Trophoblast cell (in vitro differentiated cells and primary cell): ENCODE measurements around the gene KIAA1328.

Experiments
- DNase-seq, 2 donors: peaks; one replicate each; pipeline ENCODE4 v3.0.0-alpha.2; 2016
- H2AFZ ChIP-seq: 2 replicates; pipeline ENCODE4 v1.6.1; 2013; ENCODE audit warnings: low read length, moderate library complexity, mild to moderate bottlenecking; ENCODE audit not compliant: insufficient read depth, poor library complexity
- H2AK5ac ChIP-seq: 2 replicates; pipeline ENCODE4 v1.6.1; 2013; ENCODE audit warnings: mild to moderate bottlenecking, low read length
- H2BK120ac ChIP-seq: 2 replicates; pipeline ENCODE4 v1.6.1; 2013; ENCODE audit warnings: low read length, mild to moderate bottlenecking, moderate library complexity; ENCODE audit not compliant: insufficient read depth, poor library complexity
- H2BK12ac ChIP-seq: 2 replicates; pipeline ENCODE4 v1.6.1; 2013; ENCODE audit warnings: mild to moderate bottlenecking, low read length, moderate library complexity
- H2BK5ac ChIP-seq: 2 replicates; pipeline ENCODE4 v1.6.1; 2013; ENCODE audit warnings: low read length, low read depth, moderate library complexity, mild to moderate bottlenecking; ENCODE audit not compliant: poor library complexity
- H3K14ac ChIP-seq: 2 replicates; pipeline ENCODE4 v1.6.1; 2013; ENCODE audit warnings: mild to moderate bottlenecking, low read length
- H3K18ac ChIP-seq: 2 replicates; pipeline ENCODE4 v1.6.1; 2013; ENCODE audit warnings: mild to moderate bottlenecking, low read length
- H3K23ac ChIP-seq: 2 replicates; pipeline ENCODE4 v1.6.1; 2013; ENCODE audit warnings: low read length
- H3K27ac ChIP-seq: 2 replicates; pipeline ENCODE4 v1.5.1; 2013; ENCODE audit warnings: low read depth, mild to moderate bottlenecking, inconsistent platforms, low read length, moderate library complexity
- H3K27me3 ChIP-seq: 2 replicates; pipeline ENCODE4 v1.6.1; 2013; ENCODE audit warnings: inconsistent platforms, mild to moderate bottlenecking, low read length, moderate library complexity; ENCODE audit not compliant: insufficient read depth
- H3K36me3 ChIP-seq, 2 experiments: 1 replicate in 1 of 2; 2 replicates in 1 of 2; pipeline ENCODE4 v1.6.1; 2013; ENCODE audit warnings: low read length in 2 of 2, mild to moderate bottlenecking in 2 of 2, moderate library complexity in 1 of 2; ENCODE audit not compliant: insufficient read depth in 2 of 2, control insufficient read depth in 1 of 2
- H3K4ac ChIP-seq: 2 replicates; pipeline ENCODE4 v1.6.1; 2013; ENCODE audit warnings: low read depth, mild to moderate bottlenecking, low read length, moderate library complexity
- H3K4me1 ChIP-seq, 2 experiments: 1 replicate in 1 of 2; 2 replicates in 1 of 2; pipeline ENCODE4 v1.6.1; 2013; ENCODE audit warnings: low read length in 2 of 2, mild to moderate bottlenecking in 2 of 2, moderate library complexity in 1 of 2; ENCODE audit not compliant: insufficient read depth in 2 of 2, control insufficient read depth in 1 of 2
- H3K4me2 ChIP-seq: 2 replicates; pipeline ENCODE4 v1.6.1; 2013; ENCODE audit warnings: inconsistent platforms, mild to moderate bottlenecking, low read length, moderate library complexity
- H3K4me3 ChIP-seq: 2 replicates; pipeline ENCODE4 v1.5.1; 2013; ENCODE audit warnings: mild to moderate bottlenecking, low read depth, low read length, inconsistent platforms
- H3K79me1 ChIP-seq: one replicate; pipeline ENCODE4 v1.6.1; 2013; ENCODE audit warnings: low read length
- H3K79me2 ChIP-seq: 2 replicates; pipeline ENCODE4 v1.6.1; 2013; ENCODE audit warnings: low read length, mild to moderate bottlenecking; ENCODE audit not compliant: control insufficient read depth, insufficient read depth, poor library complexity
- H3K9ac ChIP-seq: 2 replicates; pipeline ENCODE4 v1.6.1; 2013; ENCODE audit warnings: mild to moderate bottlenecking, low read length
- H3K9me3 ChIP-seq: 2 replicates; pipeline ENCODE4 v1.6.1; 2013; ENCODE audit warnings: low read depth, mild to moderate bottlenecking, control low read depth, inconsistent platforms, low read length; ENCODE audit not compliant: insufficient read depth
- H4K12ac ChIP-seq: 2 replicates; pipeline ENCODE4 v1.6.1; 2013; ENCODE audit warnings: low read depth, mild to moderate bottlenecking, low read length, moderate library complexity
- H4K8ac ChIP-seq: 2 replicates; pipeline ENCODE4 v1.6.1; 2013; ENCODE audit warnings: low read depth, mild to moderate bottlenecking, low read length, moderate library complexity
- H4K91ac ChIP-seq: one replicate; pipeline ENCODE4 v1.6.1; 2013; ENCODE audit warnings: low read depth, mild to moderate bottlenecking, low read length, moderate library complexity
- WGBS: extraction: QIAGEN DNeasy Blood & Tissue Kit; methylation state at CpG from one replicate; pipeline ENCODE4 v1.1.7; 2013; ENCODE audit warnings: missing lambda C conversion rate; ENCODE audit not compliant: insufficient read length, insufficient coverage; ENCODE audit errors: extremely low coverage; 5-methylcytosine and 5-hydroxymethylcytosine counted together

The KIAA1328 gene

DNA sequence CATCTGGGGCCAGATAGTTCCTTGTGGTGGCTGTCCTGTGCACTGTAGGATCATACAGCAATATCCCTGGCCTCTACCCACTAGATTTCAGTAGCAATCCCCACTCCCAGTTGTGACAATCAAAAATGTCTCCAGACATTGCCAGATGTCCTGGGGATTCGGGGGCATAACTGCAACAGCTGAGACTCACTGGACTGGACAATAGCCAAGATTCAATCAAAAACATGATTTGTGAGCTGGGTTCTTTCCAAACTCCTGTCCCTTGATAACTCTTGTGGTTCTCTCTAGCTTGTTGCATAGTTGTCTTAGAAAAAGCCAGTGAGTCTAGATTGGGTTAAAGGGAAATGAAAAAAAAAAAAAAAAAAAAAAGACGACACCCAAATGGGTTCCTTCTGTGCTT is 443.3 kb downstream of the KIAA1328 start:
- no peak overlapping the region for H3K18ac ChIP-seq
- WGBS, result no CpG with 5 or more reads among the region's 2 CpGs
- H3K36me3 ChIP-seq, result no peaks in the 10 kb centered on the region
- H3K4me1 ChIP-seq, result no peaks in the 10 kb centered on the region
- no peak overlapping the region for H2BK12ac ChIP-seq
- H2BK5ac ChIP-seq, result no peak overlapping the region
- H4K91ac ChIP-seq, result no peak overlapping the region
- H2BK120ac ChIP-seq, result no peak overlapping the region
- no peak overlapping the region for H3K4me3 ChIP-seq
- H3K9me3 ChIP-seq, result peaks cover 9% of the 10 kb centered on the region
- H3K9ac ChIP-seq, result no peak overlapping the region
- H3K14ac ChIP-seq, result no peak overlapping the region
- H4K8ac ChIP-seq, result no peak overlapping the region
- no peak overlapping the region for H3K27ac ChIP-seq
- no peak overlapping the region for H2AFZ ChIP-seq
- no peak overlapping the region for H2AK5ac ChIP-seq
- H3K4ac ChIP-seq, result no peak overlapping the region
- H3K79me1 ChIP-seq, result no peaks in the 10 kb centered on the region
- H3K23ac ChIP-seq, result no peak overlapping the region
- H3K4me2 ChIP-seq, result no peak overlapping the region
- DNase-seq, result no peak
- no peak overlapping the region for H4K12ac ChIP-seq
- H3K27me3 ChIP-seq, result no peaks in the 10 kb centered on the region
- no peaks in the 10 kb centered on the region for H3K79me2 ChIP-seq

DNA sequence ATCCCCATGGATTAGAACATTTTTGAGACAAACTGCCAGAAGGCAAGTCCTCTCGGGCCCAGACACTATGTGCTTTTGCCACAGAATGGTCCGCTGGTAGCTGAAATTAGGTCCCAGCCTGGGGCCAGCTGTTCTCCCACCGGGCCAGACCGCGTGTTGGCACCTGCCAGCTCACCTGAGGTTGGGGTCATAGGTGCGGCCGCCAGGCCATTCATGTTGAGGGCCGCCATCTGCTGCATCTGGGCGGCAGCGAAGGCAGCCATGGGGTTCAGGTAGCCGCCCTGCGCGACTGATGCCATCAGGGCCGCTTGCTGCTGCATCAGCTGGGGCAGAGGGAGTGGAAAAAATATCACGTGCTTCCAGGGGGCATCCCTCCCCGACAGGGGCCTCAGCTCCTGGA is 443.9 kb downstream of the KIAA1328 start:
- no peak overlapping the region for H3K4me2 ChIP-seq
- no peaks in the 10 kb centered on the region for H3K4me1 ChIP-seq
- no peak overlapping the region for H2AFZ ChIP-seq
- no peak overlapping the region for H3K18ac ChIP-seq
- no peak overlapping the region for H4K12ac ChIP-seq
- H3K79me2 ChIP-seq, result no peaks in the 10 kb centered on the region
- no peak overlapping the region for H3K4ac ChIP-seq
- DNase-seq, result no peak
- no peaks in the 10 kb centered on the region for H3K36me3 ChIP-seq
- H3K79me1 ChIP-seq, result no peaks in the 10 kb centered on the region
- H4K91ac ChIP-seq, result no peak overlapping the region
- no peak overlapping the region for H3K4me3 ChIP-seq
- peaks cover 9% of the 10 kb centered on the region for H3K9me3 ChIP-seq
- no peak overlapping the region for H2BK12ac ChIP-seq
- no peak overlapping the region for H3K27ac ChIP-seq
- no peak overlapping the region for H3K14ac ChIP-seq
- WGBS, result no CpG with 5 or more reads among the region's 16 CpGs
- H3K9ac ChIP-seq, result no peak overlapping the region
- no peak overlapping the region for H4K8ac ChIP-seq
- no peaks in the 10 kb centered on the region for H3K27me3 ChIP-seq
- H3K23ac ChIP-seq, result no peak overlapping the region
- no peak overlapping the region for H2BK120ac ChIP-seq
- no peak overlapping the region for H2AK5ac ChIP-seq
- H2BK5ac ChIP-seq, result no peak overlapping the region

DNA sequence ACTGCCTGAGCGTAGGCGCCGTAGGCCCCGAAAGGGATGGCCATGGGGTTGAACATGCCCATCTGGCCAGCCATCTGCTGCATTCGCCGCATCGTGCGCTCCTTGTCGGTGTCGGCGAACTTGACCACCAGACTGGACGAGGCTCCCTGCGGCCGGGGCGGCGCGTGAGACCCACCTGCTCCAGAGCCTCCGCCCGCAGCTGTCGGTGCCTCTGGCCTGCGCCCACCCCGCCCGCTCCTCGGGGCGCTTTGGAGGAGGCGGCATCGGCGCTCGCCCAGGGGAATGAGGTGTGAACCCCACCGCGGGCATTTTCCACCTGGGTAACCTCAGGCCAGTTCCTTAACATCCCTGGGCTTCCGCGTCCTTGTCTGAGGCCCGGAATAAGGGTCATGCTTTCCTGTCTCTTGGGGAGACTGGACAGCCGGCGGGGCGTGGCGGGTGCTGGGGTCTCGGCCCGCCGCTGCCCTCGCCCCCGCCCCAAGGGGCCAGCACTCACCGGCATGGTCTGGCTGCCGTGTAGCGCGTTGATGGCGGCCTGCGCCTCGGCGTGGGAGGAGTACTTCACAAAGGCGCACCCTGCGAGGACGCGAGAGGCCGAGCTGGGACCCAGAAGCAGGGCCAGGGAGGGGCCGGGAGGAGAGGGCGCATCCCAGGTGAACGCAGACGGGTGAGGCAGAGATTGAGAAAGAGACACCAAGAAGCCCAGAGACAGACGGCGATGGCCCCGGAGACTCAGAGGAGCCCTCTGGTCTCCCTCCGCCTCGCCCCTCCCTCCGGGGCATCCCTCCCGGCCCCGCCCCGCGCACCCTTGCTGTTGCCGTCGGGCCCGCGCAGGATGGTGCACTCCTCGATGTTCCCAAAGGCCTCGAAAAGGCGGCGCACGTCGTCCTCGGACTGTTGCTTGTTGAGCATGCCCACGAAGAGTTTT is 445.6 kb downstream of the KIAA1328 start:
- no peak overlapping the region for H3K4ac ChIP-seq
- H3K9me3 ChIP-seq, result peaks cover 9% of the 10 kb centered on the region
- no peaks in the 10 kb centered on the region for H3K79me1 ChIP-seq
- H4K8ac ChIP-seq, result no peak overlapping the region
- no peak for DNase-seq
- H2AK5ac ChIP-seq, result no peak overlapping the region
- H2BK120ac ChIP-seq, result no peak overlapping the region
- no peak overlapping the region for H3K9ac ChIP-seq
- H3K23ac ChIP-seq, result no peak overlapping the region
- WGBS, result no CpG with 5 or more reads among the region's 82 CpGs
- no peak overlapping the region for H3K4me3 ChIP-seq
- no peak overlapping the region for H3K18ac ChIP-seq
- H2AFZ ChIP-seq, result no peak overlapping the region
- no peaks in the 10 kb centered on the region for H3K79me2 ChIP-seq
- no peak overlapping the region for H4K12ac ChIP-seq
- no peaks in the 10 kb centered on the region for H3K4me1 ChIP-seq
- no peak overlapping the region for H3K14ac ChIP-seq
- H2BK12ac ChIP-seq, result no peak overlapping the region
- no peaks in the 10 kb centered on the region for H3K36me3 ChIP-seq
- H2BK5ac ChIP-seq, result no peak overlapping the region
- no peak overlapping the region for H3K27ac ChIP-seq
- no peak overlapping the region for H3K4me2 ChIP-seq
- H4K91ac ChIP-seq, result no peak overlapping the region
- H3K27me3 ChIP-seq, result no peaks in the 10 kb centered on the region

DNA sequence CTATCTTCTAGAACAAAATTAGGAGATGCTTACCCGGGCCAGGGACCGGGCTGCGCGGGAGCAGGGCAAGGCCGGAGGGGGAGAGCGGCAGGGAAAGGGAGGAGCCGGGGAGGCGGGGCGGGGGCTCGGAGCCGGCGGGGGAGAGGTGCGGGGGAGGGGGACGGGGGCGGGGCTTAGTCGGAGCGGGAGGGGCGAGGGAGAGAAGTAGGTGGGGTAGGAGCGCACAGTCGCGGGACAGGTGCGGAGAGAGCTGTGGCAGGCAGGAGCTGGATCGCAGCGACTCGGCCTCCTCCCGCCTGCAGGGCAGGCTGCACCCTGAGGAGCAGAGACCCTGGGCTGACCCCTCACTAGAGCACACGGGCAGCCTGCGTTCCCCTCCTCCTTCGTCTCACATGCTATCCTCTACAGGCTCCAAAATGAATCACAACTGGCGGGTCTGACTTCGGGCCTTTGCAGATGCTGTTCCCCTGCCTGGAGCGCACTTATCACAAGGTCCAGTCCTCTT is 446.4 kb downstream of the KIAA1328 start:
- WGBS, result no CpG with 5 or more reads among the region's 32 CpGs

More for the DNA sequence above, 446.4 kb downstream of the KIAA1328 start:
- Histone ChIP-seq H3K9me3 (peaks cover 9% of the 10 kb centered on the region), H3K14ac (no peak overlapping the region), H4K91ac (no peak overlapping the region), H2AFZ (no peak overlapping the region), H3K18ac (no peak overlapping the region), H3K4me3 (no peak overlapping the region), H3K9ac (no peak overlapping the region), H3K79me1 (no peaks in the 10 kb centered on the region), H3K4me1 (no peaks in the 10 kb centered on the region), H3K4me2 (no peak overlapping the region), H2BK5ac (no peak overlapping the region), H3K79me2 (no peaks in the 10 kb centered on the region), H2AK5ac (no peak overlapping the region), H3K27me3 (no peaks in the 10 kb centered on the region), H2BK12ac (no peak overlapping the region), H4K8ac (no peak overlapping the region), H3K23ac (no peak overlapping the region), H4K12ac (no peak overlapping the region), H2BK120ac (no peak overlapping the region), H3K27ac (no peak overlapping the region), H3K36me3 (no peaks in the 10 kb centered on the region), H3K4ac (no peak overlapping the region)
- DNase-seq, result no peak
